DMS114 treated with DMSO at 0.1 percent for 48 hours (cell line): ENCODE data around the gene PAFAH2.

Source experiments
- DNase-seq: peaks from one replicate; lab custom pipeline; 2025; ENCODE audit not compliant: unreplicated experiment; lab: John Stamatoyannopoulos, UW

The PAFAH2 gene

DNA sequence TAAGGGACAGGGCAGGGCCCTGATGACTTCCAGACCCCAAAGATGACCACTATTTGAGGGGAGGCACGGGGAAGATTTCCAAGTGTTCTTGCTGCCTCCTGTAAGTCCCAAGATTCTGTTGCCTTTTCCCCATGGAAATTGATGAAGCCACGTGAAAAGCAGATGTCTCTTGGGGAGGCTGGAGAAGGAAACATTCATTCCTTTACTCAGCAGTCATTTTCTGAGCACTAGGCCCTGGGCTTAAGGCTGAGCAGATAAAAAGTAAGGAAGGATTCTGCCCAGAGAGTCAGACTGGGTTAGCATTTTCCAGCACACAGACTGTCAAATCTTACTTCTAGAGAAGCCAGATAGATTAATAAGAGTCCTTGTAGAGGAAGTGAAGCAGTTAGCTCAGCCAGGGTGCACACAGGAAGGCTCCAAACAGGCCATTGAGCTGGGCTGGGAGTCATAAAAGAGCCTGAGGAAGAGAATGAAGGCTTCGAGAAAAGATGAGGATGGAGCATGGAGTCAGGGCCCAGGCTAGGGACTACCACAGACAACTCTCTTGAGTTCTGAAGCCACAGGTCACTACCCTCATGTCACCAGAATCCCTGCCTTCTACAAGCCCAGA is 33.9 kb upstream of the PAFAH2 start:
- no peak for DNase-seq

DNA sequence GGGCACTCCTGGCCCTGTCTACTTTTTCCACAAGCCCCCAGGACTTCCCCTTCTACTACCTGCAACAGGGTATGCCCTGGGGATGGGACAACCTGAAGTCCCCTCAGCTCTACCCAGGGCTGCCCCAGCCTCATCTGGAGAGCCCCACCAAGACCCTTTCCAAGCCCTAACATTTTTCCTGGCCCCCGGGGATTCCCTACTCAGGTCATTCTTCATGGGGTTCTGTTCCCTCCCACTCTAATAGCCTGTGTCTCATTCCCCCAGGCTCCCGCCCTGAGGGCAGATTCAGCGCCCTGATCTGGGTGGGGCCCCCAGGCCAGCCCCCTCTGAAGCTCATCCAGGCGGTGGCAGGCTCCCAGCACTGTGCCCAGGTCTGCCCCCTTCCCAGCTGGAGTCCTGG is 33.3 kb upstream of the PAFAH2 start:
- no peak for DNase-seq

DNA sequence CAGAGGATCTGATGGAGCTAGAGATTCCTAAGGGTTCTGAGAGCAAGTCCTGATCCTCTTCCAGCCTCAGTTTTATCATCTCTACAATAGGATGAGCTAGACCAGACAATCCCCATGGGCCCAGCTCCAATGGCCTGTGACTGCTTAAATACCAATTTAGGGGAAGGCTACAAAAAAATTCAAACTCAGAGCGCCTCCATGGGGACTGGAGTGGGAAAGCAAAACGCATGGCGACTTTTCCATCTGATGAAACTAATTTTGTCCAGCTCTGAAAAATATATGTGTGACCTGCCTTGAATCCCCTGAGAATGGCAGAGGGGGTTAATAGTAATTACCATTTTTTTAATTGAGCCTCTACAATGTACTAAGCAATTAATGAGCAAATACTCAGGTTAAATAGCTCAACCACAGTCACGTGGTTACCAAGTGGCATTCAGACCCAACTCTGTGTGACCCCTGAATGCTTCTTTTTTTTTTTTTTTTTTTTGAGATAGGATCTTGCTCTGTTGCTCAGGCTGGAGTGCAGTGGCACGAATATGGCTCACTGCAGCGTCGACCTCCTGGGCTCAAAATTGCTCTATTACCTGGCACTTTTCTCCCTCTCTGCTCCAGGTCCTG is 32.1 kb upstream of the PAFAH2 start:
- DNase-seq = no peak

DNA sequence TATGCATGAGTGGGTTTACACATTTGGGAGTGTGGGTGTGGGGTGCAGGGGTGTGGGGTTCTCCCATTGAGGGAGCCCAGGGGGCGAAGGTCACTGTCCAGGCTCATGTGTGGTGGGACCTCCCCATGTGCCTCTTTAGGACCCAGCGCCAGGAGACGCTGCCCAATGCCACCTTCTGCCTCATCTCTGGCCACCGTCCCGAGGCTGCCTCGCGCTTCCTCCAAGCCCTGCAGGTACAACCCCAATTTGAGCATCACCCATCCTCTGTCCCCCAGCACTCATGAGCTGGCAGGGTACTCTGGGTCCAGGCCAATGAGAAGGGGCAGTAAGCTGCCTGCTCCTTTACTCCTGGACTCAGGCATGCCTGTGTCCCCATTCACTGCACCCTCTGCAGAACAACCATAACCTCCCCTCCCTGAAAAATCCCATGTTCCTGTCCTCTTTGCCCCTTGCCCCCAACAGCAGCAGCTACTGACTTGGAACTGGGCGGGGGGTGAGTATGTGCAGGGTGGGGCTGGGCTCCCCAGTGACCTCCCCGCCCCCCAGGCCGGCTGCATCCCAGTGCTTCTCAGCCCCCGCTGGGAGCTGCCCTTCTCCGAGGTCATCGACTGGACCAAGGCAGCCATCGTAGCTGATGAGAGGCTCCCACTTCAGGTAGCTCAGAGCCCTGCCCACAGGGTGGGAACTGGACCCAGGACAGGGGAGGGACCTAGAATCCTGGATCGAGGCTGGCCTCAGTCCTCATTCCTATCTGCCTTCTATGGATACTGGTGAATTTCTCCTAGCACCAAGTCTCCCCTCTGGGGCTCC is 31.4 kb upstream of the PAFAH2 start:
- no peak for DNase-seq

GRCh38 chr1:26028490-26028980 is 30.7 kb upstream of the PAFAH2 start:
- DNase-seq = no peak

DNA sequence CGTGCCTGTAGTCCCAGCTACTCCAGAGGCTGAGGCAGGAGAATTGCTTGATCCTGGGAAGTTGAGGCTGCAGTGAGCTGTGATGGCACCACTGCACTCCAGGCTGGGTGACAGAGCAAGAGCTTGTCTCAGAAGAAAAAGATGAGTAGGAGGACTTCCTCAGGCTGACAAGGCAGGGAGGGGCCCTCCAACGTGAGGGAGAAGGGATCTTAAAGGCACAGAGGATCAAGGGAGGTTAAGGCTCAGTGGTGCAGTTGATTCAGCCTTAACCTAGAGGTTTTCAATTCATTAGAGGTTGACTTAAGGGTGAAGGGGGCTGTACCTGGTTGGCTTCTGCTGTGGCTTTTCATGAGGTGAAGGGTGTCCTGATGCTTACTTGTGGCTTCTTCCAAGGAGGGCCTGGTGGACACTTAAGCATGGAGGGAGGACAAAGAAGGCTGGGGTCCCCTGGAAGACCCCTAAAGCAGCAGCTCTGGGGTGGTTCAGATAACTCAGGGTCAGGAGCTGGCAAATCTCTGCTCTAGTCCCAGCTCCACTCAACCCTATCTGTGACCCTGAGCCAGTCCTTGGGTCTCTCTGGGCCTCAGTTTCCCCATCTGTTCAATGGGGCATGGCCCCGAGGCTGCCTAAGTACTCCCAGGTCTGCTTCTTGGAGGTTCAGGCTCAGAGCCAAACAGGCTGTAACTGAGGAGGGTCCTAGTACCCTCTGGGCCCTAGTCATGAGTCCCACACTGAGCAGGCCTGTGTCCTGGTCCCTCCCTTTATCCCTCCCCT is 30.0 kb upstream of the PAFAH2 start:
- no peak for DNase-seq

- DNase-seq = no peak
These were observed 27.7 kb upstream of the PAFAH2 start for GRCh38 chr1:26025517-26025916.

DNA sequence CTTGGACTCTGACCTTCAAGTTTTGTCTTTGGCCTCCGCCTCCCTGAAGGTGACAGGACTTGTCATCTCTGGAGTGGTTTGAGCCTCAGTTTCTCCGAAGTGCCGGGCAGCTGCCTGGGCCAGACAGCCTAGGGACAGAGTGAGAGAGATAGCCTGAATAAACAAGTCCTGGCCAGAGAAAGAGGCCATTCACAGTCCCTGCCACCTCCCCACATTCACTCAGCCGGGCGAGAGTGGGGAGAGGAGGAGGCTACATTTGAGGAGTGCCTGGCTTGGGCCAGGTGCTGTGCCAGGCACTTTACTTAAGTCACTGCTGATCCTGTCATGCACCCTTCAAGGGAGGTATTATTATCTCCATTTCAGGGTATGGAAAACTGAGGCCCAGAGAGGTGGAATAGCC is 27.2 kb upstream of the PAFAH2 start:
- DNase-seq = no peak

DNA sequence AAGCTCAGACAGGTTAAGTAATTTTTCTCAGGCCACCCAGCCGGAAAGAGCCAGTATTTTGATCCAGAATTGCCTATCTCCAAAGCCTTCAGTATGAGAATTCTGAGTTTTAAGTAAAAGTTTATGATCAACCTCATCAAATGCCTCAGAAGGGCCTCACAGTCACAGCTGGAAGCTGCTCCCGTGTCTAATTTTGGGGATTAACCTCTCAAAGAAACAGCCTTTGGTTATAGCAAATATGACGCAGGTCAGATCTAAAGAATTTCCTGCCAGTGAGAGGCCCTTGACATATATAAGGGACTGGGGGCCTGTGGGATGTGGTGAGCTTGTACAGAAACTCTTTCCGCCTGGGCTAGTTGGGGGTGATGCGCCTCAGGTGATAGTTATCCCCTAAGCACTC is 26.0 kb upstream of the PAFAH2 start:
- no peak for DNase-seq

DNA sequence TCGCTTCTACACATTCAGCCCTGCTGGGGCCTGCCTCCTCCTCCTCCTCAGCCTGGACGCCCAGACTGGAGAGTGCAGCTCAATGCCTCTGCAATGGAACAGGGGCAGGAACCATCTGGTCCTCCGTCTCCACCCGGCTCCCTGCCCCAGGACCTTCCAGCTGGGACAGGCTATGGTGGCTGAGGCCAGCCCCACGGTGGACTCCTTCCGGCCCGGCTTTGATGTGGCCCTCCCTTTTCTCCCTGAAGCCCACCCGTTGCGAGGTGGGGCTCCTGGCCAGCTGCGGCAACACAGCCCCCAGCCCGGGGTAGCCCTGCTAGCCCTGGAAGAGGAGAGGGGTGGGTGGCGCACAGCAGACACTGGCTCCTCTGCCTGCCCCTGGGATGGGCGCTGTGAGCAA is 25.1 kb upstream of the PAFAH2 start:
- DNase-seq = no peak

DNA sequence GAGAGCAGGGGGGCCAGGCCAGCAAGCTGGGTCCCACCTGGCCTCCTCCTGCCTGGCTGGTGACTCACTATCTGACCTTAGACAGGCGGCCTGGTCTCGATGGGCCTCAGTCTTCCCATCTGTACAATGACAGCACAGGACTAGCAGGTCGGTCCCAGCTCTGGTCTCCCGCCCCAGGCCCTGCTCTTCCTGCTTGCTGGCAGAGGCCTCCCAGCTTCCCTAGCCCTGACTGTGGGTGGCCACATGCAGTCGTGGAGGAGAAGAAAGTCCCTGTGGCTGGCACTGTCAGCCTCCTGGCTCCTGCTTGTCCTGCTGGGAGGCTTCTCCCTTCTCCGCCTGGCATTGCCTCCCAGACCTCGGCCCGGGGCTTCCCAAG is 24.5 kb upstream of the PAFAH2 start:
- DNase-seq = no peak

- DNase-seq = peak; percentile 19
These were observed 24.0 kb upstream of the PAFAH2 start, which contains the start of gene EXTL1 for GRCh38 chr1:26021647-26022403. TSS of gene EXTL1 (plus strand) at chr1:26021775. CDS start at chr1:26022647, 872 bp downstream.

DNA sequence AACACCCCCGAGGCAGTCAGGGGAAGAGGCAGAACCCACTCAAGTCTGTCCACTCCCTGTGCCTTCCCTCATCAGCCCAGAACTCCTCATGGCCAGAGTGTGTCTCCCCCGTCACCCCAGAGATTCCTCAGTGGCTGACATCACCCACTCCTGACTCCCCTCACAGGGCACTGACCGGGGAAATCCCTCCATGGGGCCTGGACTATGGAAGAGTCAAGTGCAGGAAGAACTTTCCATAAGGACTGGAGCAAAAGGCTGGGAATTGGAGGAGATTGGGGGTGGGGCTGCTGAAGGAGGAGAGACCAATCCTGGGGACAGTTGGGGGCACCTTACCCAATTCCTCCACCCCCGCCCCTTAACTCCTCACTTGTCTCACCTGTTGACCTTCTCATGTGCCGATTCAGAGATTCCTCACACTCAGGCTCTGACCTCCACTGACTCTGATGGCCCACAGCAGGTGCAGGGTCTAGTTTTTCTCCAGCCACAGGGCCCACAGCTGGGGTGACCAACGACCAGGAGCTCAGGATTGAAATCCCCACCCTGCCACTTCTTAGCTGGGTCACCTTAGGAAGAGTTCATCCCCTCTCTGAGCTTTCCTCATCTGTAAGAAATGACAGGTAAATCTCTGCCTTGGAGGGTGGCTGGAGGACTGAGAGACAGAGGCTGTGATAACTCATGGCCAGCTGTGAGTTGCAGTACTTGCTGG is 23.2 kb upstream of the PAFAH2 start:
- DNase-seq = no peak

- DNase-seq = no peak
These were observed 22.5 kb upstream of the PAFAH2 start for GRCh38 chr1:26020330-26020768.

GRCh38 chr1:26019641-26020315 is 21.9 kb upstream of the PAFAH2 start:
- DNase-seq = no peak

GRCh38 chr1:26017606-26018005 is 19.7 kb upstream of the PAFAH2 start:
- DNase-seq = no peak

- no peak for DNase-seq
These were observed 19.2 kb upstream of the PAFAH2 start for GRCh38 chr1:26016953-26017545.

- DNase-seq = no peak
These were observed 18.5 kb upstream of the PAFAH2 start for GRCh38 chr1:26016258-26016952.
